TTC549 (cell line): ENCODE results near the gene TRAF2.
"Not testable (repeated sequence)": the region's sequence is repeated elsewhere in the genome, so short reads cannot be mapped to it uniquely, and the experiment has no call there.

Experiments used
- FAIRE-seq: peaks from 2 replicates; lab custom pipeline; 2012; peaks lifted over from hg19 to GRCh38; lab: Jason Lieb, UNC

Gene TRAF2

GRCh38 chr9:136857581-136858412, 28.5 kb upstream of the TRAF2 start:
- no peak for FAIRE-seq

- no peak for FAIRE-seq
Measured at GRCh38 chr9:136858452-136858843, 27.9 kb upstream of the TRAF2 start.

GRCh38 chr9:136858844-136859757, 27.2 kb upstream of the TRAF2 start:
- no peak for FAIRE-seq

- FAIRE-seq = no peak
Measured at GRCh38 chr9:136860529-136860928, 25.8 kb upstream of the TRAF2 start.

- no peak for FAIRE-seq
Measured at GRCh38 chr9:136860933-136861873, 25.1 kb upstream of the TRAF2 start.

- FAIRE-seq = no peak
Measured at GRCh38 chr9:136861874-136862457, 24.4 kb upstream of the TRAF2 start.

- FAIRE-seq = no peak
Measured at GRCh38 chr9:136862849-136863622, 23.3 kb upstream of the TRAF2 start.

- FAIRE-seq = no peak
Measured at GRCh38 chr9:136863623-136864273, 22.6 kb upstream of the TRAF2 start.

- no peak for FAIRE-seq
Measured at GRCh38 chr9:136865041-136865767, 21.1 kb upstream of the TRAF2 start.

- no peak for FAIRE-seq
Measured at GRCh38 chr9:136865768-136866103, 20.6 kb upstream of the TRAF2 start.

GRCh38 chr9:136866898-136867421, 19.4 kb upstream of the TRAF2 start:
- FAIRE-seq = not testable (repeated sequence)

- FAIRE-seq = no peak
Measured at GRCh38 chr9:136867480-136867879, 18.8 kb upstream of the TRAF2 start.

- no peak for FAIRE-seq
Measured at GRCh38 chr9:136867917-136868316, 18.4 kb upstream of the TRAF2 start.

- no peak for FAIRE-seq
Measured at GRCh38 chr9:136868644-136869043, 17.7 kb upstream of the TRAF2 start.

- FAIRE-seq = not testable (repeated sequence)
Measured at GRCh38 chr9:136869611-136870010, 16.7 kb upstream of the TRAF2 start.

GRCh38 chr9:136875155-136875554, 11.2 kb upstream of the TRAF2 start:
- no peak for FAIRE-seq

- no peak for FAIRE-seq
Measured at GRCh38 chr9:136876476-136876875, 9.8 kb upstream of the TRAF2 start.

GRCh38 chr9:136880651-136881050, 5.7 kb upstream of the TRAF2 start:
- no peak for FAIRE-seq

GRCh38 chr9:136881691-136882108, 4.6 kb upstream of the TRAF2 start:
- FAIRE-seq = no peak
